ENCODE data around the gene VAX1.

DNA sequence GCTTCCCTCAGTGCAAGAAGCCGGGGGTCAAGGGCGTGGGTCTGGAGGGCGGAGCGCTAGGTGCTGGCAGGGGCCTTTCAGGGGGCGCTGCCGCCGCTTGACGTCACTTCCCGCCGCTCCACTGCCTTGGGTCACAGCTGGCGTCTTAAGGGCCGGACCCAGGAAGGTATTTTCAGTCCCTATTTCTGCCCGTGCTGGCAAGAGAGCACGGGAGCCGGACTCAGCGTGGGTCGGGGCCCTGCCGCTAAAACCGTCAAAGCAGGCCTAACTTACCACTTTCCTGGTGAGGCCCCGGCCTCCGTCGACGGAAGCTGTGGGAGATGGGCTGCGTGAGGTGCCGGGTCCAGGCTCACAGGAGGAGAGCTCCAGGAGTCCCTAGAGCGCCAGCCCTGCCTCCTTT lies 12.0 kb downstream of the VAX1 start:
- TF ChIP-seq, protein P1, sequence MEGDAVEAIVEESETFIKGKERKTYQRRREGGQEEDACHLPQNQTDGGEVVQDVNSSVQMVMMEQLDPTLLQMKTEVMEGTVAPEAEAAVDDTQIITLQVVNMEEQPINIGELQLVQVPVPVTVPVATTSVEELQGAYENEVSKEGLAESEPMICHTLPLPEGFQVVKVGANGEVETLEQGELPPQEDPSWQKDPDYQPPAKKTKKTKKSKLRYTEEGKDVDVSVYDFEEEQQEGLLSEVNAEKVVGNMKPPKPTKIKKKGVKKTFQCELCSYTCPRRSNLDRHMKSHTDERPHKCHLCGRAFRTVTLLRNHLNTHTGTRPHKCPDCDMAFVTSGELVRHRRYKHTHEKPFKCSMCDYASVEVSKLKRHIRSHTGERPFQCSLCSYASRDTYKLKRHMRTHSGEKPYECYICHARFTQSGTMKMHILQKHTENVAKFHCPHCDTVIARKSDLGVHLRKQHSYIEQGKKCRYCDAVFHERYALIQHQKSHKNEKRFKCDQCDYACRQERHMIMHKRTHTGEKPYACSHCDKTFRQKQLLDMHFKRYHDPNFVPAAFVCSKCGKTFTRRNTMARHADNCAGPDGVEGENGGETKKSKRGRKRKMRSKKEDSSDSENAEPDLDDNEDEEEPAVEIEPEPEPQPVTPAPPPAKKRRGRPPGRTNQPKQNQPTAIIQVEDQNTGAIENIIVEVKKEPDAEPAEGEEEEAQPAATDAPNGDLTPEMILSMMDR (IDR thresholded peaks at IDR 0.05; ENCODE audit: poor library complexity), result no peak
- TF ChIP-seq EZH2 (IDR thresholded peaks at IDR 0.05; ENCODE audit: borderline replicate concordance), result no peak

All from hepatocyte (in vitro differentiated cells).